HCT116 (cell line): Measurements from ENCODE around the gene CNDP2. TPM values are rescaled to one million over a fixed set of nuclear protein-coding genes. Genes with fewer than 3 reads are reported as not detected.

ENCODE experiments used
- ATAC-seq: fragments of 200-7000 bp; cut with Tn5 transposase; 2 replicates; pipeline ENCODE4 v1.9.1; 2020; ENCODE audit warnings: mild to moderate bottlenecking, moderate library complexity
- BruUV-seq: library from RNA; stranded (reverse); fragments of 400-500 nt; replicated peaks from 2 replicates; lab custom pipeline; 2021; lab: Mats Ljungman, UMichigan
- CTCF ChIA-PET: fragments of 300-600 bp; sonication (Branson Sonifier 250); formaldehyde crosslinking; loops from one replicate; lab custom pipeline; 2021; ENCODE audit warnings: antibody characterized with exemption; lab: Charles Lee
- POLR2A ChIA-PET: fragments of 300-600, 350-600 bp; sonication (Branson Sonifier 250); formaldehyde crosslinking; loops from one replicate; lab custom pipeline; 2021; ENCODE audit warnings: antibody characterized with exemption; lab: Charles Lee
- RAD21 ChIA-PET, 2 experiments: fragments of 300-600 bp; sonication (Branson Sonifier 250); formaldehyde crosslinking; loops; one replicate each; lab custom pipeline; 2023; ENCODE audit warnings: low total read pairs in 2 of 2; ENCODE audit not compliant: uncharacterized antibody in 2 of 2, unreplicated experiment in 2 of 2, low non-redundant PET in 1 of 2; lab: Charles Lee
- DNase-seq: peaks from one replicate; pipeline ENCODE4 v3.0.0-alpha.2; 2010; ENCODE audit warnings: low read depth, low spot score
- H2AFZ ChIP-seq: fragments of 200-600 bp; shearing (Covaris generic), sonication (generic); 2 replicates; pipeline ENCODE4 v1.6.1; 2017; ENCODE audit warnings: low read depth, mixed run types, mixed read lengths, antibody characterized with exemption, low read length; ENCODE audit not compliant: poor library complexity, severe bottlenecking
- H3K27ac ChIP-seq: 2 replicates; pipeline ENCODE4 v1.5.1; 2012; ENCODE audit warnings: low read depth, low read length
- H3K27me3 ChIP-seq: fragments of 200-600 bp; sonication (generic); 2 replicates; pipeline ENCODE4 v1.6.1; 2016; ENCODE audit warnings: mixed run types, low read length, mixed read lengths; ENCODE audit not compliant: insufficient read depth
- H3K36me3 ChIP-seq, 2 experiments: fragments of 200-500 bp in 1 of 2; fragments of 200-600 bp in 1 of 2; sonication (Bioruptor generic) in 1 of 2; sonication (generic) in 1 of 2; 2 replicates each; pipeline versions ENCODE4 v1.5.1 to v1.6.1; 2014 to 2016; ENCODE audit warnings: low read length in 2 of 2, inconsistent platforms in 1 of 2, mixed read lengths in 1 of 2, mixed run types in 1 of 2; ENCODE audit not compliant: insufficient read depth in 2 of 2, control insufficient read depth in 1 of 2
- H3K4me1 ChIP-seq, 2 experiments: fragments of 200-600 bp in 1 of 2; sonication (generic) in 1 of 2; 2 replicates each; pipeline versions ENCODE4 v1.5.1 to v1.6.1; 2012 to 2017; ENCODE audit warnings: low read length in 2 of 2, inconsistent platforms in 1 of 2, mild to moderate bottlenecking in 1 of 2, mixed read lengths in 1 of 2, mixed run types in 1 of 2, moderate library complexity in 1 of 2; ENCODE audit not compliant: insufficient read depth in 2 of 2, control insufficient read depth in 1 of 2
- H3K4me2 ChIP-seq: fragments of 200-600 bp; sonication (generic); 2 replicates; pipeline ENCODE4 v1.6.1; 2017; ENCODE audit warnings: mixed run types, low read length, mixed read lengths
- H3K4me3 ChIP-seq, 2 experiments: fragments of 200-600 bp in 1 of 2; sonication (generic) in 1 of 2; replicated peaks in 1 of 2; 2 replicates each; pipeline ENCODE4 v1.5.1; 2011 to 2016; ENCODE audit warnings: low read length in 2 of 2, control low read depth in 1 of 2, low read depth in 1 of 2, mild to moderate bottlenecking in 1 of 2, mixed read lengths in 1 of 2, mixed run types in 1 of 2
- H3K79me2 ChIP-seq: fragments of 200-600 bp; sonication (generic); 2 replicates; pipeline ENCODE4 v1.6.1; 2017; ENCODE audit warnings: mild to moderate bottlenecking, mixed run types, low read length, moderate library complexity, mixed read lengths; ENCODE audit not compliant: insufficient read depth
- H3K9ac ChIP-seq: fragments of 200-600 bp; sonication (generic); 2 replicates; pipeline ENCODE4 v1.6.1; 2016; ENCODE audit warnings: low read length, mixed read lengths
- H3K9me2 ChIP-seq: fragments of 200-600 bp; sonication (generic), shearing (Covaris generic); 2 replicates; pipeline ENCODE4 v1.6.1; 2017; ENCODE audit warnings: mixed run types, mild to moderate bottlenecking, moderate library complexity; ENCODE audit not compliant: insufficient read depth
- H3K9me3 ChIP-seq, 2 experiments: fragments of 200-500 bp in 1 of 2; fragments of 200-600 bp in 1 of 2; sonication (Bioruptor generic) in 1 of 2; sonication (generic) in 1 of 2; 2 replicates each; pipeline ENCODE4 v1.6.1; 2014 to 2017; ENCODE audit warnings: low read length in 2 of 2, mixed read lengths in 2 of 2, inconsistent platforms in 1 of 2, low read depth in 1 of 2, mild to moderate bottlenecking in 1 of 2, mixed run types in 1 of 2, moderate library complexity in 1 of 2; ENCODE audit not compliant: control insufficient read depth in 1 of 2, insufficient read depth in 1 of 2
- H4K20me1 ChIP-seq: fragments of 200-600 bp; sonication (generic), shearing (Covaris generic); 2 replicates; pipeline ENCODE4 v1.6.1; 2017; ENCODE audit warnings: mixed run types, mild to moderate bottlenecking, moderate library complexity; ENCODE audit not compliant: insufficient read depth
- CEBPB ChIP-seq: IDR thresholded peaks from 2 replicates; pipeline ENCODE4 v1.6.1; 2012; ENCODE audit warnings: low read depth
- CTCF ChIP-seq, 3 experiments: fragments of 200-600 bp in 1 of 3; sonication (generic) in 1 of 3; IDR thresholded peaks in 2 of 3; conservative IDR thresholded peaks in 1 of 3; 2 replicates each; pipeline ENCODE4 v1.5.1; 2012 to 2017; ENCODE audit warnings: low read depth in 2 of 3, low read length in 2 of 3, antibody characterized with exemption in 1 of 3, borderline replicate concordance in 1 of 3, control low read depth in 1 of 3, mild to moderate bottlenecking in 1 of 3, mixed read lengths in 1 of 3, mixed run types in 1 of 3, moderate library complexity in 1 of 3; ENCODE audit not compliant: insufficient read depth in 1 of 3
- POLR2A ChIP-seq: IDR thresholded peaks from 2 replicates; pipeline ENCODE4 v1.7.0; 2011; ENCODE audit warnings: borderline replicate concordance; ENCODE audit not compliant: insufficient read depth, insufficient read length; ENCODE audit errors: extremely low read depth
- POLR2AphosphoS5 ChIP-seq: IDR thresholded peaks from 2 replicates; pipeline ENCODE4 v1.6.1; 2011; ENCODE audit warnings: mild to moderate bottlenecking, low read depth, low read length, moderate library complexity
- REST ChIP-seq: IDR thresholded peaks from 2 replicates; pipeline ENCODE4 v1.6.1; 2012; ENCODE audit warnings: low read depth
- SIN3A ChIP-seq: IDR thresholded peaks from 2 replicates; pipeline ENCODE4 v1.6.1; 2012; ENCODE audit warnings: low read depth
- ZBTB33 ChIP-seq: IDR thresholded peaks from 2 replicates; pipeline ENCODE4 v1.6.1; 2011; ENCODE audit warnings: mild to moderate bottlenecking, low read length, moderate library complexity; ENCODE audit not compliant: insufficient replicate concordance; ENCODE audit errors: extremely low read depth
- ZFX ChIP-seq: fragments of 450-650 bp; IDR thresholded peaks from 2 replicates; pipeline ENCODE4 v1.6.1; 2017
- intact Hi-C: fragments of 100-400 bp; cut with micrococcal nuclease; formaldehyde crosslinking; loops from 2 replicates; pipeline ENCODE4 v1.10.0; 2022
- total RNA-seq: library from RNA; stranded (reverse); gene quantifications from one replicate; pipeline ENCODE4 v1.2.1, GENCODE V29; 2021; ENCODE audit not compliant: unreplicated experiment

Gene CNDP2
- total RNA-seq, 1 experiment from 2014 or later: 112 TPM

GRCh38 chr18:74496508-74497323 lies 553 bp downstream of the CNDP2 start:
- BruUV-seq: no TSS peak
- H3K27me3 ChIP-seq: no peaks in the 10 kb centered on the region
- peak overlapping the region; percentile 91 for H3K9ac ChIP-seq
- CTCF ChIA-PET: interaction anchor here (1.0 to 1.3 kb wide), 3 partner anchors 55 to 144 kb away, joined by 4 to 10 read pairs (median 5); no protein-coding TSS in a partner anchor
- peak overlapping the region; percentile 64 for H3K27ac ChIP-seq
- peak overlapping the region; percentile 86 for H3K4me2 ChIP-seq
- TF ChIP-seq SIN3A: 0 out of 2 replicates have a peak, but pooled peaks have one; percentile 27
- no peak for TF ChIP-seq REST
- 0 out of 6 replicates have a peak, but pooled peaks of 1 of the 3 experiments have one; percentile 7 for TF ChIP-seq CTCF (IDR thresholded peaks at IDR 0.05 in 2 of 3, conservative IDR thresholded peaks at IDR 0.05 in 1 of 3; ENCODE audit: borderline replicate concordance in 1 of 3, insufficient read depth in 1 of 3, low read depth in 2 of 3, low read length in 2 of 3)
- no peak for TF ChIP-seq POLR2AphosphoS5
- TF ChIP-seq ZBTB33: no peak
- TF ChIP-seq POLR2A: no peak
- TF ChIP-seq ZFX: peak; percentile 94
- no peak for TF ChIP-seq CEBPB
- TF ChIP-seq, all 23 proteins: peak for 3
- peak; percentile 70 for ATAC-seq
- Histone ChIP-seq H4K20me1 (no peaks in the 10 kb centered on the region), H3K4me3 (peak overlapping the region; percentile 76 to 83), H3K36me3 (peaks cover 6 to 14% of the 10 kb centered on the region in 2 experiments; a peak in 3 of 4 replicates), H3K4me1 (peaks cover 6 to 12% of the 10 kb centered on the region in 2 experiments), H3K9me3 (no peaks in the 10 kb centered on the region; a peak in 1 of 4 replicates), H3K79me2 (peaks cover 40% of the 10 kb centered on the region), H3K9me2 (no peaks in the 10 kb centered on the region), H2AFZ (no peak overlapping the region)
- DNase-seq: peak; percentile 26
- POLR2A ChIA-PET: no interaction called here
- RAD21 ChIA-PET: no interaction called here
- intact Hi-C loops: loop anchor here (1.0 to 10.0 kb wide), 2 partner anchors 98 to 348 kb away; partner anchors contain the start of genes TIMM21 and ZNF407
